ENCODE results near the gene AQP3.
"Not testable (repeated sequence)": the region's sequence is repeated elsewhere in the genome, so short reads cannot be mapped to it uniquely, and the experiment has no call there.

Gene AQP3

DNA sequence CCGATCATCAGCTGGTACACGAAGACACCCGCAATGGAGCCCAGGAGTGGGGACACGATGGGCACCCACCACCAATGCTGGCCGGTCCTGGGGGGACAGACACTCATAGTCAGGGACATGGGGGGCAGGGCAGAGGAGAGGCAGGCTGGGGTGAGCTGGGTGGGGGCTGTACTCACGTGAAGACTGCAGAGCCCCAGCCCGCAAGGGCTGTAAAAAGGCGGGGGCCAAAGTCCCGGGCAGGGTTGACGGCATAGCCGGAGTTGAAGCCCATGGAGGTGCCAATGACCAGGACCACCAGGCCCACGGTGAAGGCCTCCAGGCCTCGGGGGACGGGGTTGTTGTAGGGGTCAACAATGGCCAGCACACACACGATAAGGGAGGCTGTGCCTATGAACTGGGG, 5.3 kb downstream of the AQP3 start:
- DNase-seq (ENCODE audit: low read depth, low spot score): no peak

GRCh38 chr9:33440609-33441008, 6.8 kb downstream of the AQP3 start:
- no peak for DNase-seq (ENCODE audit: low read depth, low spot score)

GRCh38 chr9:33440204-33440603, 7.2 kb downstream of the AQP3 start:
- DNase-seq (ENCODE audit: low read depth, low spot score): no peak

DNA sequence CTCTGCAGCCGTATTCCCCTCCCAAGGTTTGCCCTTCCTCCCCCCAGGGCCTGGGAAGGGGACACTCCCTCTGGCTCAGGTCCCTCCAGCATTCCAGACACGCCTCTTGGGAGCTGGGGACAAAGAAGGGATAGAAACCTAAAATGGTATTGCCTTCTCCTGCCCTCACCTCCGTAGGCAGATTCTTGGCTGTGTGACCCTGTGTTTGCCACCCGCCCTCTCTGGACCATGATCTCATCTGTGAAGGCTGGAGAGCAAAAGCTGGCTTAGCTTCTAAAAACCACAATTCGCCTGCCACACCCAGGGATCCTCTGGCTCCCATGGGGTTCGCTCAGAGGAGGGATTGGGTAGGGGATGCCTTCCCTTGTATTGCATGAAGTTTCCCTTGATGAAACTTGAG, 7.7 kb downstream of the AQP3 start:
- no peak for DNase-seq (ENCODE audit: low read depth, low spot score)

GRCh38 chr9:33438926-33439680, 8.3 kb downstream of the AQP3 start:
- no peak for DNase-seq (ENCODE audit: low read depth, low spot score)

DNA sequence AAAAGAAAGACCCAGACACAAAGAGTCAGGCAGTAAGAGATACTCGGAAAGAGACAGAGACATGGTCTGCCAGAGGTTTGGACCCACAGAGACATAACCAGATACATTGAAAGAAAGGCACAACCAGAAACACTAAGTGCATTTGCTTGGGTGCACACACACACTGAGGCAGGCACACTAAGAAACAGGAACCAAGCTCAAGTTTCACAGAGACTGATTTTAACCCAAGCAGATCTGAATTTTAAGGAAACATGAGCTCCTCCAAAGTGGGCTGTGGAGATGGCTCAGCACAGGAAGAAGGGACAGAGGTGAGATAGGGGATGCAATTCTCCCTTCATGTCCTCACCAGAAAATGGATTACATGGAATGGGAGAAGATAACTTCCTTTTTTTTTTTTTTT, 9.5 kb downstream of the AQP3 start:
- no peak for DNase-seq (ENCODE audit: low read depth, low spot score)

DNA sequence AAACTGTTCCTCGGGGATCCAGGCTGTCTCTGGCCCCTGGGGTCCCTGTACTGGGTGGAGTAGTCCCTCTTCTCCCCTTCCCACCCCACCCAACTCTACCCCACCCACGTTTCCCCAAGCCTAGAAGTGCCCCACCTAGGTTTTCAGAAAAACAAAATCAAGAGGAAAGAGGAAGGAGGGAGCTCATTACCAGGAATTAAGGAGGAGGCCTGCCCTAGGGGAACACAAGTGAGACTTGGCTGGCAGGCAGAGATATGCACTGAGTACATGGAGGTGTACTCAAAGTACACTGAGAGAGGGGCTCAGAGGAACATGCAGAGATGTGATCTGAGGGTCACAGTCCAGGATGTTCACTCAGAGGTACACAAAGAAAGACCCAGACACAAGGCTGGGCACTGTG, 10.2 kb downstream of the AQP3 start:
- no peak for DNase-seq (ENCODE audit: low read depth, low spot score)

DNA sequence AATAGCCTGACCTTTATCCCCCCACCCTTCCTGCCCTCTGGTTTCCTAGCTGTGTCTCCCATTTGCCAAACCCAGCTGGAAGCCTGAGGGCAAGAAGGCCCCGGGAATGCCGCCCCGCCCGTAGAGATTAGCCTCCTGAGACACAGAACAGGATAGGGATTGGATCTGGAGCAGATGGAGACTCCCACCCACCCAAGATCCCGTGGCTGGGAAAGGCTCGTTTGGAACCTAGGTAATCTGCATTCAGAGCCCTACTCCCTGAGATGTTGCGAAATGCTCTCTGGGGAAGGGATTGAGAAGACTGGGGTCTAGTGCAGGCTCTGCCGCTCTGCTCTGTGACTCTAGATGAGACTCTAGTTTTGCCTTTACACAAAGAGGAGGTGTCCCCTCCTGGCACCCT, 10.9 kb downstream of the AQP3 start:
- no peak for DNase-seq (ENCODE audit: low read depth, low spot score)

DNA sequence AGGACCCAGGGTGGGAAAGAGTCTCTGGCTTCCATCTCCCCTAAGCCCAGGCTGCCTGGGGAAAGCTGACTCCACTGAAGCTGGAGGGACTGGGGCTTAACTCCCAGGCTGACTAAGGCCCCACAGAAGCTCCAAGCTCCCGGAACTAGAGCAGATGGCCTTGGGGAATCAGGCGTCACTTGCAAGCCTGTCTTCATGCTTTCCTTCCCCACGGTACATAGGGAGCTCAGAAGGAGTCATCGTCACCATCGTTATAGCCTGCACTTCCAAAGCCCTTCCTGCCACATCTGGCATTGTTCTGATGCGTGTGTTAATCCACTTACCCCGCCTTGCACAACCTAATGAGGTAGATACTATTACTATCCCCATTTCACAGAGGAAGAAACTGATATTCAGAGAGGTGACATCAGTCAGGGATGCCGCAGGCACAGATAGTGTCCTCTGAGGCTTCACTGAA, 11.5 kb downstream of the AQP3 start:
- no peak for DNase-seq (ENCODE audit: low read depth, low spot score)

DNA sequence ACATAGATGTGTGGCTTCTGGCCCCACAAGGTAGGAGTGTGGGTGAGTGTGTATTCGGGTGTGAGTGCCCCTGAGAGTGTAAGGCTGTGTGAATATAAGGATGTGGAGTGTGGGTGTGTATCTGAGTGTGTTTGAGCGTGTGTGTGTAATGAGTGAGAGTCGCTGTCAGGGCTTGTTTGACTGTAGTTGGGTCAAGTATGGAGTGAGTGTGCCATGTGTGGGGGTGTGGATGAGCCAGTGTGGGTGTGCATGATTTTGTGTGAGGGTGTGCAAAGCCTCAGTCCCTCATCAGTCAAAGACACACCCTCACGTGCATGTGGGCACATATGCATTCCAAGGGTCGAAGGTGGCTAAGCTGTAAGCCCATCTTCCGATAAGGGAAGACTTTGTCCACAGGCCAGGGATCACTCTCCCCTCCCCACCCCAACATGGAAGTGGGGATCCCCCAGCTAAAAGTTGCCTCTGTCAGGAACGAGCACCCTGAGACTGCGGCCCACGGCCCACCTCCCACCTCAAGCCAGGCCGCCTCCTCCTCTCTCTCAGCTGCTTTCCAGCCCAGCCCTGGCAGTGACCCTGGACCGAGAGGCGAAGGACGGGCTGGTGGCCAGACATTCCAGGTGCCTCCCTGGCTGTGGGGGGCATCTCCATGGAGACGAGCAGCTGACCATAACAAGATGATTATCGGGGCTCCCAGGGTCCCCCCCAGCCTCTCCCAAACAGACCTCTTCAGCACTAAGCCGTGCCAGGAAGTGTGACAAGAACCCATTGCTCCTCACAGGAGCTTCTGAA, 12.9 kb downstream of the AQP3 start:
- DNase-seq (ENCODE audit: low read depth, low spot score): no peak

GRCh38 chr9:33433871-33434270, 13.5 kb downstream of the AQP3 start:
- DNase-seq (ENCODE audit: low read depth, low spot score): no peak

DNA sequence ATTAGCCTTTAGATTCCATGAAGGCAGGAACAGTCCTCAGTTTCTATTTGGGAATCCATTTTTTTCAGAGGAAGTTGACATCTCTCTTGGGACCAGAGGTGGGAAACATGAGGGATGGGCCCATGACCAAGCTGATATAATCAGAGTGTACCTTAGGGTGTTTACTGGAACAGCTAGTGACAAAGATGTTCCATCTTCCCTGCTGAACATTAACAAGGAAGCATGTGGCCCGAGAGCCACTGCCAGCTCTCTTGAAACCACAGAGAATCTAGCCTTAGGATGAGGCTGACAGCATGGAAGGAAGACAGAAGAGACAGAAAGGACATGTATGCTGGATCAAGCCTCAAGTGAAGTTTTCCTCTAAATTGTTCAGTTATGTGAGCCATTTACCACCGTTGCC, 16.0 kb downstream of the AQP3 start:
- no peak for DNase-seq (ENCODE audit: low read depth, low spot score)

DNA sequence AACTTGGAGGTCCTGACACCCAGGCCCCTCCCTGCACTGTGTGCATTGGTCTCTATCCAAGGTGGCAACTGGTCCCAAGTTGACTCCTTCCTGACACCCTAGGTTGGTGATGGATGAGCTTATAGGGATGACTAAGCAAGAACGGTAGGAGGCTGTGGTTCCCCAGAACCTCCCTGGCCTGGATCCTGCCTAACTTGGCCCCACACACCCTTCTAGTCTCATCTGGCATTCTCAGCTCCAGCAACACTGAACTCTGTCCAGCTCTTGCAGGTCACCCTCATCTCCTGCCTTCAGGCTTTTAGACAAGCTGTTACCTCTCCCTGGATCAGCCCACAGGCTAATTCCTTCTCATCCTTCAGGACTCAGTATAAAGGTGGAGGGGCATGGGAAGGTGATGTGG, 16.5 kb downstream of the AQP3 start:
- DNase-seq (ENCODE audit: low read depth, low spot score): no peak

DNA sequence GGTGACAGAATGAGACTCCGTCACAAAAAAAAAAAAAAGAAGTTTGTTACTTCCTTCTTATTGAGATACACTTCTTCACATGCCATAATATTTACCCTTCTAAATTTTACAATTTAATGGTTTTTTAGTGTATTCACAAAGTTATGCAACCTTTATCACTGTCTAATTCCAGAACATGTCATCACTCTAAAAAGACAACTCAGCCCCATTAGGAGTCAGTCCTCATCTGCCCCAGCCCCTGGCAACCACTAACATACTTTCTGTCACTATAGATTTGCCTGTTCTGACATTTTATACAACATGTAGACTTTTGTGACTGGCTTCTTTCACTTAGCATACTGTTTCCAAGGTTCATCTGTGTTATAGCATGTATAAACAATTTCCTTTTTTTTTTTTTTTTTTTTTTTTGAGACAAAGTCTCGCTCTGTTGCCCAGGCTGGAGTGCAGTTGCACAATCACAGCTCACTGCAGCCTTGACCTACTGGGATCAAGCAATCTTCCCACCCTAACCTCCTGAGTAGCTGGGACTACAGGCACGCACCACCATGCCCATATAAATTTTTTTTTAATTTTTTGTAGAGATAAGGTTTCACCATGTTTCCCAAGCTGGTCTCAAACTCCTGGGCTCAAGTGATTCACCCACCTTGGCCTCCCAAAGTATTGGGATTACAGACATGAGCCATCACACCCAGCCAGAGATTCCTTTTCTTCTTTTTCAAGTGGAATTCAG, 18.0 kb downstream of the AQP3 start:
- no peak for DNase-seq (ENCODE audit: low read depth, low spot score)

- DNase-seq (ENCODE audit: low read depth, low spot score): no peak
Measured at GRCh38 chr9:33426843-33427293, 20.5 kb downstream of the AQP3 start.

GRCh38 chr9:33425128-33425533, 22.3 kb downstream of the AQP3 start:
- DNase-seq (ENCODE audit: low read depth, low spot score): no peak

GRCh38 chr9:33424492-33424891, 22.9 kb downstream of the AQP3 start:
- DNase-seq (ENCODE audit: low read depth, low spot score): not testable (repeated sequence)

DNA sequence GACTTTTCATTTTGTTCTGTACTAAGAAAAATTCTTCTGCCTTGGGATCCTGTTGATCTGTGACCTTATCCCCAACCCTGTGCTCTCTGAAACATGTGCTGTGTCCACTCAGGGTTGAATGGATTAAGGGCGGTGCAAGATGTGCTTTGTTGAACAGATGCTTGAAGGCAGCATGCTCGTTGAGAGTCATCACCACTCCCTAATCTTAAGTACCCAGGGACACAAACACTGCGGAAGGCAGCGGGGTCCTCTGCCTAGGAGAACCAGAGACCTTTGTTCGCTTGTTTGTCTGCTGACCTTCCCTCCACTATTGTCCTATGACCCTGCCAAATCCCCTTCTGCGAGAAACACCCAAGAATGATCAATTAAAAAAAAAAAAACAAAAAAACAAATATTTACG, 23.4 kb downstream of the AQP3 start:
- DNase-seq (ENCODE audit: low read depth, low spot score): not testable (repeated sequence)

GRCh38 chr9:33419708-33420303, 27.6 kb downstream of the AQP3 start:
- DNase-seq (ENCODE audit: low read depth, low spot score): no peak

DNA sequence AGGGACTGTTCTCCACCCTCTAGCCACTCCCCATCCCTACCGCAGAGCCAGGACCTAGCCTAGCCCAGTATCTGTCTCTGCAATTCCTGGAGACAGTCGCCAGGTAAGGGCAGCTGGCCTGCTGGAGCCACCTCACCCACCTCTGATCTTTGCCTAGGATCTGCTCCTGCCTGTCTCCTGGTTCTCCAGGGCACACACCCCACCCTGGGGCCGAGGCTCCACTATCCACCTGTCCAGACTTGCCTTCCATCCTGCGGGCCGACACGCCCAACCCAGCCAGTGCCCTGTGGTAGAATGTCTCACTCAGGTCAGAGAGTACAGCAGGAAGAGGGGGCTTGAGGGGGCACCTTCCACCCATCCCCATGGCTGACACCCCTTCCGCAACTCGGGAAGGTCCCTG, 29.3 kb downstream of the AQP3 start:
- DNase-seq (ENCODE audit: low read depth, low spot score): no peak

DNA sequence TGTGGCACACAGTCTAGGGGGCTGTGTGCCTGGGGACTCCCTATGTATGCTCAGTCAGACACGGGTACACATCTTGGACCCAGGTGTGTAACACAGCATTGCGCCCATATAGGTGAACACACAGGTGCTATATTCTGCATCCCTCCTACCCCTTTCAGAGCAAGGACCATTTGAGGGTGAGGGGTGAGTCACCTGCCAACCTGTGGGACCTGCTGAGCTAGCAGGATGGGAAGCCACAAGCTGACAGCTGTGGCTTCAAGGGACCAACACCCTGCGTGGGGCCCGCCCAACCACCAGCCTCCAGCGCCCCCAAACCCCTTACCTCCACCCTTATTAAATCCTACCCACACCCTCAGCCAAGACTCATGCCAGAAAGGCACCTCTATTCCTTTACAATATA, 30.4 kb downstream of the AQP3 start:
- DNase-seq (ENCODE audit: low read depth, low spot score): no peak

DNA sequence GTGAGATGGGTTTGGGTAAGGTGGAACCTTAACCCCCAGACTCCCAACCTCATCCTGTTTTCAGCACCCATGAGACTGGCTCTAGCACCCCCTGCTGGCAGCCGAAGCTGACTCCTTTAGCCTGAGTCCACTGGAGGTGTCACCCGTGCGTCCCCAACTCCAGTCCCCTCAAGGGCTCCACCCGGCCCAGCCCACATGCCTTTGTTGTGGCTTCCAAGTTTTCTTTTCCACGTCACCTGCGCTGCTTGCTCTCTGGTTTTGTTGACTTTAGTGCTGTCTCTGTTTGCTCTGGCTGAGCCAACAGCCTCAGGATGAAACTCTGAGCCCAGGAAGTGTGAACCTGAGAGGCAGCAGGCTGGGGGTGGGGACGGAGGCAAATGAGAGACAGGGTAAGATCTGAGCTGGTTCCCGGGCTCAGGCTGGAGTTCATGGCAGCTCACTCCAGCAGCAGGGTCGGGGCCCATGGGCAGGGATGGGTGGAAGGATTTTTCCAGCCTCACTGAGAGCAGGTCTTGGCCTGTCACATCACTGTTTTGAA, 31.8 kb downstream of the AQP3 start:
- peak; percentile 62 for DNase-seq (ENCODE audit: low read depth, low spot score)
